ENCODE measurements around the gene ACRV1. TPM values are rescaled to one million over a fixed set of nuclear protein-coding genes. Genes with fewer than 3 reads are reported as not detected.

Gene ACRV1
- total RNA-seq, 1 donor from 2014 or later = not detected

- ATAC-seq = no peak
- DNase-seq = no peak
- intact Hi-C loops (cut with micrococcal nuclease) = no loop called here
These were observed 13.5 kb downstream of the ACRV1 start for GRCh38 chr11:125667151-125667550.

- ATAC-seq (no peak), DNase-seq (no peak)
- intact Hi-C loops (cut with micrococcal nuclease) = no loop called here
These were observed 16.7 kb downstream of the ACRV1 start for GRCh38 chr11:125663910-125664309.

- ATAC-seq (no peak), DNase-seq (no peak)
- intact Hi-C loops (cut with micrococcal nuclease) = no loop called here
These were observed 18.0 kb downstream of the ACRV1 start for GRCh38 chr11:125662689-125663088.

- ATAC-seq (no peak), DNase-seq (no peak)
- intact Hi-C loops (cut with micrococcal nuclease) = no loop called here
These were observed 31.0 kb downstream of the ACRV1 start for GRCh38 chr11:125649465-125650166.

- intact Hi-C loops (cut with micrococcal nuclease) = no loop called here
- ATAC-seq (no peak), DNase-seq (no peak)
These were observed 34.8 kb downstream of the ACRV1 start for GRCh38 chr11:125645871-125646270.

GRCh38 chr11:125638315-125638714 is 42.3 kb downstream of the ACRV1 start:
- intact Hi-C loops (cut with micrococcal nuclease) = no loop called here

GRCh38 chr11:125637840-125638239 is 42.8 kb downstream of the ACRV1 start:
- intact Hi-C loops (cut with micrococcal nuclease) = no loop called here
- no peak for DNase-seq
- no peak for ATAC-seq

More at GRCh38 chr11:125638315-125638714, 42.3 kb downstream of the ACRV1 start:
- DNase-seq (no peak), ATAC-seq (no peak)

- no peak for ATAC-seq
- intact Hi-C loops (cut with micrococcal nuclease) = no loop called here
These were observed 53.3 kb downstream of the ACRV1 start for GRCh38 chr11:125627236-125627910.

GRCh38 chr11:125626288-125626950 is 54.2 kb downstream of the ACRV1 start:
- intact Hi-C loops (cut with micrococcal nuclease) = no loop called here
- peak; percentile 13 for ATAC-seq

More at GRCh38 chr11:125627236-125627910, 53.3 kb downstream of the ACRV1 start:
- DNase-seq = no peak

GRCh38 chr11:125625630-125626287 is 54.9 kb downstream of the ACRV1 start:
- DNase-seq (peak; percentile 92), ATAC-seq (peak; percentile 97)
- intact Hi-C loops (cut with micrococcal nuclease) = no loop called here

More at GRCh38 chr11:125626288-125626950, 54.2 kb downstream of the ACRV1 start:
- DNase-seq = peak; percentile 52

- no peak for DNase-seq
- peak; percentile 66 for ATAC-seq
- intact Hi-C loops (cut with micrococcal nuclease) = no loop called here
These were observed 55.4 kb downstream of the ACRV1 start for GRCh38 chr11:125625225-125625629.

GRCh38 chr11:125624756-125625213 is 55.9 kb downstream of the ACRV1 start, which contains the start of gene CHEK1:
TSS of gene CHEK1 (plus strand) at chr11:125625163. CDS start at chr11:125626769, 1,606 bp downstream.
- intact Hi-C loops (cut with micrococcal nuclease) = no loop called here
- DNase-seq = no peak
- no peak for ATAC-seq

- no peak for DNase-seq
- no peak for ATAC-seq
- intact Hi-C loops (cut with micrococcal nuclease) = no loop called here
These were observed 57.6 kb downstream of the ACRV1 start for GRCh38 chr11:125623064-125623463.

- no peak for ATAC-seq
- intact Hi-C loops (cut with micrococcal nuclease) = no loop called here
- DNase-seq = no peak
These were observed 58.7 kb downstream of the ACRV1 start for GRCh38 chr11:125621995-125622394.

Other genes starting within 250 kb of the ACRV1 start
- 49.9 TPM for gene FEZ1, start 184.6 kb downstream of the ACRV1 start, total RNA-seq
- 63.0 TPM for gene EI24, start 111.4 kb downstream of the ACRV1 start, total RNA-seq
- 58.6 TPM for gene STT3A, start 88.0 kb downstream of the ACRV1 start, total RNA-seq
- gene CHEK1, start 55.7 kb downstream of the ACRV1 start, total RNA-seq = 1.5 TPM
- not detected for gene PATE1, start 65.4 kb upstream of the ACRV1 start, total RNA-seq
- gene PATE2, start 98.0 kb upstream of the ACRV1 start, total RNA-seq = not detected
- gene PATE3, start 107.3 kb upstream of the ACRV1 start, total RNA-seq = not detected
- gene PATE4, start 152.5 kb upstream of the ACRV1 start, total RNA-seq = not detected
- gene HYLS1, start 206.8 kb upstream of the ACRV1 start, total RNA-seq = 5.2 TPM
- 7.1 TPM for gene PUS3, start 222.4 kb upstream of the ACRV1 start, total RNA-seq
- gene DDX25, start 223.7 kb upstream of the ACRV1 start, total RNA-seq = not detected